RKO (cell line): ENCODE data around the gene OCA2.

ENCODE experiments used
- DNase-seq: peaks from one replicate; pipeline ENCODE4 v3.0.0-alpha.2; 2016; ENCODE audit warnings: low spot score

The OCA2 gene

GRCh38 chr15:27815035-27815434 is 284.1 kb downstream of the OCA2 start:
- no peak for DNase-seq

DNA sequence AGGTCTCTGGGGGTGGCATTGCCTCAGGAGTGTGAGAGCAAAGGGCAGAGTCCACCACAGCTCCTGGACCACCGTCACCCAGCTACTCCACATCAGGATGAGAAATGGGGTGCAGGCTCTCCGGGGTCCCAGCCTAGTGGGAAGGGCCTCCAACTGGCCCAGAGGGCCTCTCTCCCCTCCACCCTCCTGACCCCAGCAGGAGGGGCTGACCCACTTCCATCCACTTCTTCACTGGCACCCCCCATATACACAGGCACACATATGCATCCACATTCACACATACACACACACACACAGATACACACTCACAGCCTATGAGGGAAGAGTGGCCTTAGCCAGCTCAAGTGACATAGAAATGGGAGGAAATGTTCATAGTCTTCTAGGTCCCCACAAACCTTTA is 286.0 kb downstream of the OCA2 start:
- no peak for DNase-seq

GRCh38 chr15:27808182-27808581 is 290.9 kb downstream of the OCA2 start:
- no peak for DNase-seq

GRCh38 chr15:27807335-27807734 is 291.8 kb downstream of the OCA2 start:
- DNase-seq, result no peak

GRCh38 chr15:27806396-27806795 is 292.7 kb downstream of the OCA2 start:
- DNase-seq, result no peak

- DNase-seq, result no peak
These were observed 293.6 kb downstream of the OCA2 start for GRCh38 chr15:27805261-27806220.

GRCh38 chr15:27804569-27805260 is 294.4 kb downstream of the OCA2 start:
- no peak for DNase-seq

GRCh38 chr15:27798807-27799206 is 300.3 kb downstream of the OCA2 start:
- DNase-seq, result no peak

- no peak for DNase-seq
These were observed 301.4 kb downstream of the OCA2 start for GRCh38 chr15:27797765-27798164.

DNA sequence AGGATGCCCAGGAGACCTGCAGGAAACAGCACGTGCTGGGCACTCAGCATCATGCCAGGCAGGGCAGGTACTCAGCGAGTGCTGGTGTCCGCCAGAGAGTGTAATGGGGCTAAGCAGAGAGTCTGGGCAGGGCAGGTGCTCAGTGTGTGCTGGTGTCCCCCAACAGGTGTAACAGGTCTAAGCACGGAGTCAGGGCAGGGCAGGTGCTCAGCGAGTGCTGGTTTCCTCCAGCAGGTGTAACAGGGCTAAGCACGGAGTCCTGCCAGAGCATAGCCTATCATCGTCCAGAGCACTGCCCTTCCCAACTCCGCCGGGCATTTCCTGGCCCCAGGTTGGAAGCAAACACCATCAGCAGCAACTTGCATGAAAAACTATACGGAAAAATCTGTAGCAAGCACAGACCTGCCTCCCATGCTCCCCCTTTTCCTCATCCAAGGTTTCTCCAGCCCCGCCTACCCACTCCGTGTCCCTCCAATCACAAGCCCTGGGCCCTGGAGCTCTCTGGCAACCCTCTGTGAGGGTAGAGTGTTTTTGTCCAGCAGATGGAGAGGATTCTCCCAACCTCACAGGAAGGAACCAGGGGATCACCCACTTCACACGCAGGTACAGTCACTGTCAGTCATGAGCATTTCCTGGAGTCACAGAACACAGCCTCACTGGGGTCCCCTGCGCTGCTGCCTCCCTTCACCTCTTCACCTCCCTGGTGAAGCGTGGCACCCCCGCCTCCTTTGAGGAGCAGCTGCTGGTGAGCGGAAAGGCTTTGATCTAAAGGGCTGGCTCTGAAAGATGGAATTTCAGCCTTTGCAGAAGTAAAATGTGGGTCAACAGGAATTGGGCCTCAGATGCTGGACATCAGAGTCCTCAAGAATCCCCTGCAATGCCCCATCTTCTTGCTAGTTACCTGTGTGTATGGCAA is 302.5 kb downstream of the OCA2 start:
- no peak for DNase-seq

- DNase-seq, result no peak
These were observed 306.3 kb downstream of the OCA2 start for GRCh38 chr15:27792756-27793264.

DNA sequence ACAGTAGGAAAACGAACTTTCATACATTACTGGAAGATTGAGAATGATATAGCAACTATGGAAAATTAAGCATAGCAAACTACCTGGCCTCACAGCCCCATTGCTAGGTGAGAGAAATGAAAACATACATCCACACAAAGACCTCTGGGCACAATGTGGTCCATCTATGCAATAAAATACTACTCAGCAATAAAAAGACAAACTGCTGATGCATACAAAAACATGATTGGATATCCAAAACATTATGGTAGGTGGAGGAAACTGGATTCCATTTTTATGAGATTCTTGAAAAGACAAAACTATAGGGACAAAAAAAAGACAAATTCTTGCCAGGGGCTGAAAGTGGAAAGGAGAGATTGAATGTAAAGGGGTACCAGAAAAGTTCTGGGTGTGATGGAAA is 308.8 kb downstream of the OCA2 start:
- DNase-seq, result no peak

DNA sequence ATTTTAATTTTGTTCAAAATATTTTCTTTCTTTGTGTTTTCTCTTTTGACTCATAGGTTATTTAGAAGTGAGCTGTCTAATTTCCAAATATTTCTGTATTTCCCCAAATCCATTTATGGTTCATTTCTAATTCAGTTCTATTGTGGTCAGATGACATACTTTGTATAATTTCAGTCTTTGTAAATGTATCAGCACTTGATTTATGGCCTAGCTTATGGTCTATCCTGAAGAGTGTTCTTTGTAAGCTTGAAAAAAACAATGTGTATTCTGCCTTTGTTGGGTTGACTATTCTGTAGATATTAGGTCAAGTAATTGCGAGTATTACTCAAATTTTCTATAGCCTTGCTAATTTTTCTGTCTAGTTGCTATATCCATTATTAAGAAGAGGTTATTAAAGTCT is 311.2 kb downstream of the OCA2 start:
- no peak for DNase-seq

- DNase-seq, result no peak
These were observed 315.0 kb downstream of the OCA2 start for GRCh38 chr15:27784107-27784506.

DNA sequence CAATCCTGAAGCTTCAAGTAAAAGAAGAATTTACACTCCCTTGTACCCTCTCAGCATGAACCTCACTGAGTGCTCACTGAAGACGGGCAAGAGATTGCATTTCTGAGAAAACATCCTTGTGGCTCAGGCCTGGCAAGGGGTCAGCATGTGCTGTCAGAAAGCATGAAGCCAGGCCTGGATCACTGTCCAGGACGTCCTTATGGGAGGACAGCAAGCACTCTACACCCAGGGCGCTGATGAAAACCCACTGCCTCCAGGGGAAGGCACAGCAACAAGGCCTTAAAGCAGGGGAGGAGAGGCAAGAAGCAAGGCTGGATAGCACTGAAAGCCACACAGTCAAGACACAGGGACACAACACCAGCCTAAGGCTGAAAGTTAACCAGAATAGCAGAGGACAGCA is 315.4 kb downstream of the OCA2 start:
- DNase-seq, result no peak

DNA sequence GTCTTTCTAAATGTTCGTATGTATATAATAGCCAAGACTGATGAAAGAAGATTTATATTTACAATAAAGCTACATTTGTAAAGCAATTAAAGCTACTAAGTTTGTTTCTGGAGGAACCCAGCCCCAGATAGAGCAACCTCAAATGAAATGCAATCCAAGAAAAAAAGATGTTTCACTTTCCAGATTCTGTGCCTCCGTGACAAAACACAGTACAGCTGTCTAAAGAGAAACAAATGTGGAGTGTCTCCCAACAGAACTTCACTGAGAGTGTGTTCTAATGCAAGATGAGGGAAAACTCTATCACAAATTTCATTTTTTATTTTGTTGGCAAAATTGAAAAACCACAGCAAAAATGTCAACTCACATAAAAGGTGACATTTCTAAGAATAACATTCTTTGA is 317.0 kb downstream of the OCA2 start:
- no peak for DNase-seq

GRCh38 chr15:27776501-27776900 is 322.6 kb downstream of the OCA2 start:
- no peak for DNase-seq

DNA sequence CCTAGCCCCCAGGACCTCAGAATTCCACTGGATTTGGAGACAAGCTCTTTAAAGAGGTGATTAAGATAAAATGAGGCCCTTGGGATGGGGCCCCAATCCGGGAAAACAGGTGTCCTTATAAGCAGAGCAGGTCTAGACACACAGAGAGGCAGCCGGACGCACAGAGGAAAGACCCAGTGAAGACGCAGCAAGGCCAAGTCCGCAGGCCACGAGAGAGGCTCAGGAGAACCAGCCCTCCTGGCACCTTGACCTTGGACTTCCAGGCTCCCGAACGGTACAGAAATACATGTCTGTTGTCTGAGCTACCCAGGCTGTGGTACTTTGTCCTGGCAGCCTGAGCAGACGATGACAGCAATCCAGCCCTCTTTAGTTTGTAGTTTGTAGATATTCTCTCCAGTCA is 324.5 kb downstream of the OCA2 start:
- DNase-seq, result no peak

DNA sequence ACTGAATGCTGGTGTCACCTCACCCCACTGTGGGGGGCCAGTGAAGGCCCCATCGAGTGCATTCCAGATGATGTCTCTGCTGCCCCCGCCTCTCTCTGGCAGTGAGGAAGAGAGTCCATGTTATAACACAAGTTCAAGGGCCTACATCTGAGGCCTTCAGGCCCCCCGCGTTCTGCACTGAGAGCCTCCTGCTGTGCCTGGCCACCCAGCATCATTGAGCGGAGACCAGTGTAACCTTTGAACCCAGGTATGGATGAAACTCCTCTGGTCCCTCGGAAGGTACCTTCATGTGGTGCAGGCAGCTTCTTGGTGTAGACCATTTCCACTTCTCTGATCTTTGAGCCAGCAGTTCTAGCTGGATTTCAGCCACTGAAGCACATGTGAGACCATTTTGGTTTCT is 324.9 kb downstream of the OCA2 start:
- no peak for DNase-seq

DNA sequence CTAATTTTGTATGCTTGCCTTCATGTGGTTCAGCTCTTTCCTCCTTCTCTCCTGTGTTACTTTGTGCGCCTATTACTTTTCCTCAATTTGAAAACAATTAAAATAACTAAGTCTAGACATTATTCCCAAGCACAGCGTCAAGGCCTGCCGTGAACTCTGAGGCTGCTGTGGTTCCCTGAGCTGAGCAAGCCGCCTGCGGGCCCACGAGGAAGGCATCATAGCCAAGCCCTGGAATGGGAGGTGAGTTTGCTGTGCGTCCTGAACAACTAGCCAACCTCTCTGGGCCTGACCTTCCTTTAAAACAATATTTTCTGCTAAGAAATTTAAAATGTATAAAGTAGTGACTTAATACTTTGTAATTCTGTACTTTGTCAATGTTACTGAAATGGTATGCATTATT is 327.2 kb downstream of the OCA2 start:
- no peak for DNase-seq

GRCh38 chr15:27770769-27771554 is 328.2 kb downstream of the OCA2 start:
- DNase-seq, result no peak
